Keratinocyte (primary cell): ENCODE data around the gene NSMCE1. TPM values are rescaled to one million over a fixed set of nuclear protein-coding genes. Genes with fewer than 3 reads are reported as not detected.

ENCODE experiments used
- DNase-seq: peaks from one replicate; pipeline ENCODE4 v3.0.0-alpha.2; 2011; ENCODE audit warnings: low read depth, missing footprints, low spot score
- FAIRE-seq: peaks from 2 replicates; lab custom pipeline; 2011; peaks lifted over from hg19 to GRCh38; lab: Jason Lieb, UNC
- H2AFZ ChIP-seq: 2 replicates; pipeline ENCODE4 v1.6.0; 2012; ENCODE audit warnings: low read length, control low read depth, inconsistent platforms; ENCODE audit not compliant: control insufficient read depth
- H3K27ac ChIP-seq: 2 replicates; pipeline ENCODE4 v1.5.1; 2011; ENCODE audit warnings: low read length; ENCODE audit not compliant: control insufficient read depth, insufficient read depth
- H3K27me3 ChIP-seq: 3 replicates; pipeline ENCODE4 v1.6.0; 2011; ENCODE audit warnings: low read length; ENCODE audit not compliant: control insufficient read depth, insufficient read depth; ENCODE audit errors: extremely low read depth
- H3K36me3 ChIP-seq, 2 experiments: 2 replicates in 1 of 2; 3 replicates in 1 of 2; pipeline ENCODE4 v1.5.1; 2011; ENCODE audit warnings: low read length in 2 of 2, mild to moderate bottlenecking in 1 of 2; ENCODE audit not compliant: control insufficient read depth in 2 of 2, insufficient read depth in 2 of 2; ENCODE audit errors: extremely low read depth in 1 of 2
- H3K4me1 ChIP-seq: 3 replicates; pipeline ENCODE4 v1.5.1; 2011; ENCODE audit warnings: low read length; ENCODE audit not compliant: control insufficient read depth, insufficient read depth; ENCODE audit errors: extremely low read depth
- H3K4me2 ChIP-seq: 3 replicates; pipeline ENCODE4 v1.6.0; 2011; ENCODE audit warnings: low read depth, low read length; ENCODE audit not compliant: control insufficient read depth, insufficient read depth; ENCODE audit errors: extremely low read depth
- H3K4me3 ChIP-seq, 3 experiments: fragments of 200-600 bp in 1 of 3; sonication (generic) in 1 of 3; 2 replicates in 2 of 3; 3 replicates in 1 of 3; pipeline ENCODE4 v1.5.1; 2011 to 2016; ENCODE audit warnings: low read length in 3 of 3, mild to moderate bottlenecking in 3 of 3, control low read depth in 2 of 3, inconsistent platforms in 1 of 3, low read depth in 1 of 3, mixed read lengths in 1 of 3, mixed run types in 1 of 3, moderate library complexity in 1 of 3; ENCODE audit not compliant: control insufficient read depth in 2 of 3, insufficient read depth in 2 of 3; ENCODE audit errors: extremely low read depth in 1 of 3
- H3K79me2 ChIP-seq: 2 replicates; pipeline ENCODE4 v1.6.0; 2012; ENCODE audit warnings: low read length; ENCODE audit not compliant: control insufficient read depth, insufficient read depth
- H3K9ac ChIP-seq: 3 replicates; pipeline ENCODE4 v1.6.0; 2011; ENCODE audit warnings: low read length; ENCODE audit not compliant: control insufficient read depth, insufficient read depth; ENCODE audit errors: extremely low read depth
- H3K9me1 ChIP-seq: 3 replicates; pipeline ENCODE4 v1.6.0; 2011; ENCODE audit warnings: low read length; ENCODE audit not compliant: control insufficient read depth, insufficient read depth; ENCODE audit errors: extremely low read depth
- H3K9me3 ChIP-seq: 2 replicates; pipeline ENCODE4 v1.5.1; 2012; ENCODE audit warnings: low read depth, low read length; ENCODE audit not compliant: control insufficient read depth
- H4K20me1 ChIP-seq: 3 replicates; pipeline ENCODE4 v1.6.0; 2011; ENCODE audit warnings: low read length; ENCODE audit not compliant: control insufficient read depth, insufficient read depth; ENCODE audit errors: extremely low read depth
- EZH2 ChIP-seq: IDR thresholded peaks from one replicate; pipeline ENCODE4 v1.6.1; 2012; ENCODE audit warnings: inconsistent platforms, mild to moderate bottlenecking, low read length, moderate library complexity
- dilution Hi-C: fragments of 300-500 bp; cut with MboI; formaldehyde crosslinking; loops from one replicate; pipeline ENCODE4 v1.7.0; 2020; ENCODE audit warnings: low sequenced_read_pairs; ENCODE audit not compliant: extremely low pct_ligation_motif_present
- polyA plus RNA-seq, 5 experiments: library from polyadenylated mRNA; depleted of rRNA in 3 of 5; stranded (reverse) in 3 of 5; stranded (forward) in 1 of 5; unstranded in 1 of 5; fragments of >200 nt; gene quantifications; 1 replicate in 1 of 5; 2 replicates in 3 of 5; 3 replicates in 1 of 5; pipeline versions ENCODE4 v1.2.1 to v1.2.3, GENCODE V29; 2011 to 2012; ENCODE audit warnings: missing spikeins in 2 of 5, low read depth in 1 of 5, low replicate concordance in 1 of 5
- TF ChIP-seq, protein P1 (sequence below), 3 experiments: IDR thresholded peaks in 1 of 3; conservative IDR thresholded peaks in 1 of 3; optimal IDR thresholded peaks in 1 of 3; 2 replicates in 2 of 3; 3 replicates in 1 of 3; pipeline versions ENCODE3 to v1.5.1; 2011; ENCODE audit warnings: low read length in 3 of 3, mild to moderate bottlenecking in 3 of 3, moderate library complexity in 2 of 3, control low read depth in 1 of 3, inconsistent platforms in 1 of 3; ENCODE audit not compliant: insufficient read depth in 2 of 3; ENCODE audit errors: extremely low read depth in 1 of 3

Gene NSMCE1
- polyA plus RNA-seq, 1 donor (not counting 4 experiments of a cell fraction or from before 2014, with no cell fraction given) = 55.9 TPM

GRCh38 chr16:27238016-27238587 is 30.5 kb downstream of the NSMCE1 start:
- FAIRE-seq (no peak), DNase-seq (no peak)
- no peak overlapping the region for H3K4me2 ChIP-seq
- dilution Hi-C loops = no loop called here
- H3K9me3 ChIP-seq = no peaks in the 10 kb centered on the region
- H2AFZ ChIP-seq = no peak overlapping the region
- no peak overlapping the region for H3K4me3 ChIP-seq
- peaks cover 8 to 13% of the 10 kb centered on the region in 2 experiments for H3K36me3 ChIP-seq
- no peak overlapping the region for H3K27ac ChIP-seq
- no peaks in the 10 kb centered on the region for H4K20me1 ChIP-seq
- peaks cover 15% of the 10 kb centered on the region for H3K4me1 ChIP-seq
- H3K79me2 ChIP-seq = no peaks in the 10 kb centered on the region
- H3K9me1 ChIP-seq = no peaks in the 10 kb centered on the region
- no peak for TF ChIP-seq EZH2
- TF ChIP-seq, protein P1, sequence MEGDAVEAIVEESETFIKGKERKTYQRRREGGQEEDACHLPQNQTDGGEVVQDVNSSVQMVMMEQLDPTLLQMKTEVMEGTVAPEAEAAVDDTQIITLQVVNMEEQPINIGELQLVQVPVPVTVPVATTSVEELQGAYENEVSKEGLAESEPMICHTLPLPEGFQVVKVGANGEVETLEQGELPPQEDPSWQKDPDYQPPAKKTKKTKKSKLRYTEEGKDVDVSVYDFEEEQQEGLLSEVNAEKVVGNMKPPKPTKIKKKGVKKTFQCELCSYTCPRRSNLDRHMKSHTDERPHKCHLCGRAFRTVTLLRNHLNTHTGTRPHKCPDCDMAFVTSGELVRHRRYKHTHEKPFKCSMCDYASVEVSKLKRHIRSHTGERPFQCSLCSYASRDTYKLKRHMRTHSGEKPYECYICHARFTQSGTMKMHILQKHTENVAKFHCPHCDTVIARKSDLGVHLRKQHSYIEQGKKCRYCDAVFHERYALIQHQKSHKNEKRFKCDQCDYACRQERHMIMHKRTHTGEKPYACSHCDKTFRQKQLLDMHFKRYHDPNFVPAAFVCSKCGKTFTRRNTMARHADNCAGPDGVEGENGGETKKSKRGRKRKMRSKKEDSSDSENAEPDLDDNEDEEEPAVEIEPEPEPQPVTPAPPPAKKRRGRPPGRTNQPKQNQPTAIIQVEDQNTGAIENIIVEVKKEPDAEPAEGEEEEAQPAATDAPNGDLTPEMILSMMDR (optimal IDR thresholded peaks at IDR 0.05 in 1 of 3, IDR thresholded peaks at IDR 0.05 in 1 of 3, conservative IDR thresholded peaks at IDR 0.05 in 1 of 3; ENCODE audit: extremely low read depth in 1 of 3, insufficient read depth in 2 of 3, low read length in 3 of 3) = no peak
- H3K27me3 ChIP-seq = no peaks in the 10 kb centered on the region
- no peak overlapping the region for H3K9ac ChIP-seq

DNA sequence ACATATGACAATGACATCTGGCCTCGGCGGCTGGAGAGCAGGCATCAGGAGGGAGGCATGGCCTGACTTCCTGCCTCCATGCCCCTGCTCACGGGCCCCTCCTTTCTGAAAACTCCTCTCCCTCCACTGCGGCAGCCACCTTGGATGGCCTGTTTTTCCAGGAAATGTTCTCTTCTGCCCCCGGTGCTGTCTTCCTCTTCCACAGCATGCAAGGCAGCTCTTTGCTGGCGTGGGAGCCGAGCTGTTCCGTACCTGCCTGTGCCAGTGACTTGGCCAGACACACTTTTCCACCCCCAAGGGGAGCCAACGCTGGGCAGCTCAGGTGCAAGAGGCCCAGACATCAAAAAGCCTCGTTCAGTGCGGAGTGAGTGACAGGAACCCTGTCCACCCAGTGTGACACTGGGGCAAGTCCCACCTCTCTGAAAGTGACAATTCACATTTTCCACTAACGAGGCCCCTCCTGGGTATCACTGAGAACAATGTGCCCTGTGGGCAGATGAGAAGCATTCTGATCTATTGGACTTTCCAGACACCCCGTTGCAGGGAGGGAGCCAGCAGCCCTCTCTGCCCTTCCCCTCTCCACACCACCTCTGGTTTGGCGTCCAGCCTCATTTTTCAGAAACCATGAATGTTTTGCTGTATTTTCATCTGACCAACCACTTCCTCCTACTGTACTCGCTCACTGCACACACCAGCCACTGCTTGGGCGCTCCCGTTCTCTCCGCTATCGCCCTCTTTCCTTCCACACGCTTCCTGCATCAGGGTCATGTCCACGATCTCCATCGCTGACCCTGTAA is 31.2 kb downstream of the NSMCE1 start:
- H3K27ac ChIP-seq = no peak overlapping the region
- no peak overlapping the region for H2AFZ ChIP-seq
- FAIRE-seq (no peak), DNase-seq (no peak)
- H3K4me3 ChIP-seq = no peak overlapping the region
- dilution Hi-C loops = no loop called here
- no peaks in the 10 kb centered on the region for H3K9me1 ChIP-seq
- TF ChIP-seq, protein P1 (optimal IDR thresholded peaks at IDR 0.05 in 1 of 3, IDR thresholded peaks at IDR 0.05 in 1 of 3, conservative IDR thresholded peaks at IDR 0.05 in 1 of 3; ENCODE audit: extremely low read depth in 1 of 3, insufficient read depth in 2 of 3, low read length in 3 of 3) = no peak
- TF ChIP-seq EZH2 = no peak
- no peak overlapping the region for H3K9ac ChIP-seq
- H4K20me1 ChIP-seq = no peaks in the 10 kb centered on the region
- H3K4me1 ChIP-seq = peaks cover 15% of the 10 kb centered on the region
- no peaks in the 10 kb centered on the region for H3K9me3 ChIP-seq
- peaks cover 12 to 17% of the 10 kb centered on the region in 2 experiments for H3K36me3 ChIP-seq
- H3K4me2 ChIP-seq = no peak overlapping the region
- H3K27me3 ChIP-seq = no peaks in the 10 kb centered on the region
- H3K79me2 ChIP-seq = no peaks in the 10 kb centered on the region
